ENCODE measurements around the gene MAP7.
"Not testable (repeated sequence)": the region's sequence is repeated elsewhere in the genome, so short reads cannot be mapped to it uniquely, and the experiment has no call there.

Gene MAP7

DNA sequence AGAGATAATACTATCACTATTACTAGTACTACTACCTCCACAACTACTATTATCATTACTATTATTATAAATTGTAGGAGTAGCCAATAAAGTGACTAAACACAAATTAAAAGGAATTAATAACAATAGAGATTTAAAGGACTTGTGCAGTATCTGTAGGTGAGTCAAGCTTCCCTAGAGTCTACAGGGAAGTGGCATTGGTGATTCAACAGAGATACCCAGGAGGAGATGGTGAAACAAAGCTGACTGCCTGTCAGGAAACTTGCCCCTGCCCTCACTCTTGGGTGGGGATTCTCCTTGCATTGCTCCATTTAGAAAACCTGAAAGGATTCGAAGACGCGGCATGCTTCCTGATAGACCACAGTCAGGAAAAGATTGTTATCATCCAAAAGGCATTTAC is 237.2 kb downstream of the MAP7 start:
- no peak for DNase-seq (ENCODE audit: low read depth, low spot score)
- ChIA-PET POLR2A (no interaction called here), CTCF (no interaction called here)
- no peak overlapping the region for H3K4me3 ChIP-seq (ENCODE audit: low read depth, low read length)
- TF ChIP-seq, protein P1, sequence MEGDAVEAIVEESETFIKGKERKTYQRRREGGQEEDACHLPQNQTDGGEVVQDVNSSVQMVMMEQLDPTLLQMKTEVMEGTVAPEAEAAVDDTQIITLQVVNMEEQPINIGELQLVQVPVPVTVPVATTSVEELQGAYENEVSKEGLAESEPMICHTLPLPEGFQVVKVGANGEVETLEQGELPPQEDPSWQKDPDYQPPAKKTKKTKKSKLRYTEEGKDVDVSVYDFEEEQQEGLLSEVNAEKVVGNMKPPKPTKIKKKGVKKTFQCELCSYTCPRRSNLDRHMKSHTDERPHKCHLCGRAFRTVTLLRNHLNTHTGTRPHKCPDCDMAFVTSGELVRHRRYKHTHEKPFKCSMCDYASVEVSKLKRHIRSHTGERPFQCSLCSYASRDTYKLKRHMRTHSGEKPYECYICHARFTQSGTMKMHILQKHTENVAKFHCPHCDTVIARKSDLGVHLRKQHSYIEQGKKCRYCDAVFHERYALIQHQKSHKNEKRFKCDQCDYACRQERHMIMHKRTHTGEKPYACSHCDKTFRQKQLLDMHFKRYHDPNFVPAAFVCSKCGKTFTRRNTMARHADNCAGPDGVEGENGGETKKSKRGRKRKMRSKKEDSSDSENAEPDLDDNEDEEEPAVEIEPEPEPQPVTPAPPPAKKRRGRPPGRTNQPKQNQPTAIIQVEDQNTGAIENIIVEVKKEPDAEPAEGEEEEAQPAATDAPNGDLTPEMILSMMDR (IDR thresholded peaks at IDR 0.05; ENCODE audit: insufficient read depth, low read length, missing control alignments), result no peak

DNA sequence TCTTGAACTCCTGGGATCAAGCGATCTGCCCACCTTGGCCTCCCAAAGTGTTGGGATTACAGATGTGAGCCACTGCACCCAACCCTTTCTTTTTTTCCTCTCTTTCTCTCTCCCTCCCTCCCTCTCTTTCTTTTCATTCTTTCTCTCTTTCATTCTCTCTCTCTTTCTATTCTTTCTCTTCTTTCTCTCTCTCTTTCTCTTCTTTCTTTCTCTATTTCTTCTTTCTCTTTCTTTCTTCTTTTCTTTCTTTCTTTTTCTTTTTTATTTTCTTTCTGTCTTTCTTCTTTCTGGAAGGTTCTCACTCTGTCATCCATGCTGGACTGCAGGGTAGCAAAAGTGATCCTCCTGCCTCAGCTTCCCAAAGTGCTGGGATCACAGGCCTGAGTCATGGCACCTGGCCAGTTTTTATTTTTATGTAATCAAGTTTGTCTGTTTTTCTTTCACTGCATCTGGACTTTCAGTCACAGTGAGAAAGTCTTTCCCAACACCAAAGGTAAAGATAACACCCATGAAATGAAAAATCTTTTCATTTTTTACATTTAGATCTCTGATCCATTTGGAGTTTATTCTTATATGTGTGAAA is 240.4 kb downstream of the MAP7 start:
- no peak overlapping the region for H3K4me3 ChIP-seq (ENCODE audit: low read depth, low read length)
- ChIA-PET CTCF (interaction anchor here (2.1 kb wide), 1 partner anchor 8 kb away, joined by 15 read pairs; no protein-coding TSS in a partner anchor), POLR2A (no interaction called here)
- TF ChIP-seq, protein P1 (IDR thresholded peaks at IDR 0.05; ENCODE audit: insufficient read depth, low read length, missing control alignments), result no peak
- DNase-seq (ENCODE audit: low read depth, low spot score), result no peak

DNA sequence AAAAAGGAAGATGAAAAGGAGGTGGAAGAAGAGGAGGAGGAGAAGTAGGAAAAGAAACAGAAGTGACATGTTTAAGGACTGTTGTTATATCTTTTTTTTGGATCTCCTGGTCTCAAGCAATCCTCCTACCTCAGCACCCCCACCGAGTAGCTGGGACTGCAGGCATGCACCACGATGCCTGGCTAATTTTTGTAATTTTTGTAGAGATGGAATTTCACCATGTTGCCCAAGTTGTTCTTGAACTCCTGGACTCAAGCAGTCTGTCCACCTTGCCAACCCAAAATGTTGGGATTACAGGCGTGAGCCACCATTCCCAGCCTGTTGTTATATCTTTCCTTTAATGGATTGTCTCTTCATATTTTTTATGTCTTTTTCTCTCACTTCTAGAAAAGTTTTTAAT is 241.1 kb downstream of the MAP7 start:
- TF ChIP-seq, protein P1 (IDR thresholded peaks at IDR 0.05; ENCODE audit: insufficient read depth, low read length, missing control alignments), result no peak
- no peak for DNase-seq (ENCODE audit: low read depth, low spot score)
- CTCF ChIA-PET, result interaction anchor here (2.1 kb wide), 1 partner anchor 9 kb away, joined by 15 read pairs; no protein-coding TSS in a partner anchor

DNA sequence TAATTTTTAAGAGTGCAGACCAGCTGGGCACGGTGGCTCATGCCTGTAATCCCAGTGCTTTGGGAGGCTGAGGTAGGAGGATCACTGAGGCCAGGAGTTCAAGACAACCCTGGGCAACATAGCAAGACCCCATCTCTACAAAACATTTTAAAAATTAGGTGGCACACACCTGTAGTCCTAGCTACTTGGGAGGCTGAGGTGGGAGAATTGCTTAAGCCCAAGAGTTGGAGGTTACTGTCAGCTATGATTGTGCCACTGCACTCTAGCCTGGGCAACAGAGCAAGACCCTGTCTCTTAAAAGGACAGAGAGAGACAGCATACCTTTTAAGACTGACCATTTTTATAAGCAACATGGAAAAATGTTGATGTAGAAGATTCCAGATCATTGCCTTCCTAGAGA is 241.8 kb downstream of the MAP7 start:
- CTCF ChIA-PET, result interaction anchor here (0.7 to 2.1 kb wide), 2 partner anchors 9 to 10 kb away, joined by 3 to 15 read pairs; no protein-coding TSS in a partner anchor
- POLR2A ChIA-PET; DNase-seq (ENCODE audit: low read depth, low spot score); H3K4me3 ChIP-seq (ENCODE audit: low read depth, low read length): not testable (repeated sequence)

More for the DNA sequence above, 241.1 kb downstream of the MAP7 start:
- POLR2A ChIA-PET, result no interaction called here
- no peak overlapping the region for H3K4me3 ChIP-seq (ENCODE audit: low read depth, low read length)

DNA sequence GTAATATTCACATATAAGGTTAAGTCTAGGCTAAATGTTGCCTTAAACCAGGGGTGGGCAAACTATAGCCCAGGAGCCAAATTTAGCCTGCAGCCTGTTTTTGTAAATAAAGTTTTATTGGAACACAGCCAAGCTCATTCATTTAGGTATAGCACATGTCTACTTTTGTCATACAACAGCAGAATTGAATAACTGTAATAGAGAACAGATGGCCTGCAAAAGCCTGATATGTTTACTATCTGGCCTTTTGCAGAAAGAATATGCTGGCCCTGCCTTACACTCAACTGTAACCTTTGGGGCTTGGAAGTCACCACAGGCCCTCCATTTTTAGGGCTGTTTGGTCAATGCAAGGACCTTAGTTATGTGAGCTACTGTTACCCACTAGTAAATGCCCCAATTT is 242.9 kb downstream of the MAP7 start:
- ChIA-PET CTCF (interaction anchor here (2.1 kb wide), 1 partner anchor 11 kb away, joined by 15 read pairs; no protein-coding TSS in a partner anchor), POLR2A (no interaction called here)
- TF ChIP-seq, protein P1 (IDR thresholded peaks at IDR 0.05; ENCODE audit: insufficient read depth, low read length, missing control alignments), result no peak
- DNase-seq (ENCODE audit: low read depth, low spot score), result no peak
- no peak overlapping the region for H3K4me3 ChIP-seq (ENCODE audit: low read depth, low read length)

DNA sequence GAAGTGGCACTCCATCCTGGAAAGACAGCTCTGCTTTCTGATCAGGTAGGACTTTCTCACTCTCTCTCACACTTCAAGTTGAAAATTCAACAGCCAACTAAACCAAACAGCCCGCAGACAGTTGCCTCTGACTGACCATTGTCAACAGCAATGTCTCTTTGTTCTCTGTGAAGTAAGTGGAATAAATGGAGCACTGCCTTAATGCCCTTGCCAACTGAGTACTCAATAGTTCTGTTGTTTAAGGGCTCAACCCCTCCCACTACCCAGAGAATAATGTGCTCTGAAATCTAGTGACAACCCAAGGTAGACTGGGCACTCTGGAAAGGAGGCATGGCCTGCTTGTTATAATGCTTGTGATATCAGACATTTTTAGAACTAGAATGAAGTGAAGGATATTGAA is 243.8 kb downstream of the MAP7 start:
- TF ChIP-seq, protein P1 (IDR thresholded peaks at IDR 0.05; ENCODE audit: insufficient read depth, low read length, missing control alignments), result no peak
- CTCF ChIA-PET, result no interaction called here
- POLR2A ChIA-PET, result no interaction called here
- no peak for DNase-seq (ENCODE audit: low read depth, low spot score)
- no peak overlapping the region for H3K4me3 ChIP-seq (ENCODE audit: low read depth, low read length)

DNA sequence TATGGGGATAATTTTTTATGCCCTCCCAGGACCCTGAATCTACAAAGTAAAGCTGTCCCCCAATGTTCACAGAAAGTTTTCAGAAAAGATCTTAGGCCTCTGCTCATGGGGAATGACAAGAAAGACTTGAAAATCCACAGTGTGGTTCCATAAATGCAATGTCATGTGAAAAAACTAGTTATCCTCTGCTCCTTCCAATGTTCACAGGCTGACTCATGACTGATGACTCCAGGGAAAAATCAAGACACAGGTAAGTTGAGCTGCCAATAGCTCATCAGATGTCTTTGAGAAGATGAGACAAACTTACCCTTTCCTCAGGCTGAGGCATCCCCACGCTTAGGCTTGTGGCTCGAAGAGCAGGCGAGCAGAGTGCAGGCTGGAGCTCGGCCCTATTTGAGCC is 245.8 kb downstream of the MAP7 start:
- ChIA-PET POLR2A (no interaction called here), CTCF (interaction anchor here (1.2 kb wide), 2 partner anchors 13 to 17 kb away, joined by 3 to 4 read pairs; no protein-coding TSS in a partner anchor)
- TF ChIP-seq, protein P1 (IDR thresholded peaks at IDR 0.05; ENCODE audit: insufficient read depth, low read length, missing control alignments), result no peak
- DNase-seq (ENCODE audit: low read depth, low spot score), result no peak
- H3K4me3 ChIP-seq (ENCODE audit: low read depth, low read length), result no peak overlapping the region
